Measurements from ENCODE around the gene FAM50A. TPM values are rescaled to one million over a fixed set of nuclear protein-coding genes. Genes with fewer than 3 reads are reported as not detected.

FAM50A gene
- total RNA-seq, 1 donor from 2014 or later, result 88.5 TPM

DNA sequence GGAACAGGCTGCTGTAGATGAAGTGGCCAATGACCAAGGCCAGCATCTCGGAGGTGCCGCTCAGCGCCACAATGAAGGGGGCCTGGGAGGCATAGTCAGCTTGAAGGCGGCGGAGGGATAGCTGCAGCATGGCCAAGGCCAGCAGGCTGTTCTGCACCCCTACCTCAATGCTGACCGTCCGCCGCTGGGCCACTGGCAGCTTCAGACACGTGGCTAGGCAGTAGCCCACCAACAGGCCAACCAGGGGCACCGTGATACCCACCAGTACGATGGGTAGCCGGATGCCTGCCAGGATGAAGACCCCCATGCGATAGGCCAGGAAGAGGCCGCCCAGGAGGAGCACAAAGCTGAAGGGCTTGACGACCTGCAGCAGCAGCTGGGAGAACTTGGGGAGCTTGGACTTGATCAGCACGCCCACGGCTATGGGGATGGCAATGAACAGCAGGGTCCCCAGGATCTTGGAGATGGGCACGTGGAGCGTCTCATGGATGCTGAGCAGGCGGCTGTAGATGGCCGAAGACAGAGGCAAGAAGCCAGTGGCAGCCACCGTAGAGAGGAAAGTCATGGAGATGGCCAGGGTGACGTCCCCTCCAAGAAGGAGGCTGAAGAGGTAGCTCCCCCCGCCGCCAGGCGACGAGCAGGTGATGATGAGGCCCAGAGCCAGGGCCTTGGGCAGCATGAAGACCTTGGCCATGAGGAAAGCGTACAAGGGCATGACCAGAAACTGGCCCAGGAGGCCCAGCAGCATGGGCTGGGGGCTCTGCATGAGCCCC lies 43.8 kb downstream of the FAM50A start:
- Histone ChIP-seq H3K27me3 (ENCODE audit: control insufficient read depth, insufficient read depth, low read length) (no peaks in the 10 kb centered on the region), H3K36me3 (ENCODE audit: control insufficient read depth, insufficient read depth, low read length) (peaks cover 8% of the 10 kb centered on the region), H3K4me3 (ENCODE audit: low read depth, low read length) (no peak overlapping the region)
- TF ChIP-seq, protein P1, sequence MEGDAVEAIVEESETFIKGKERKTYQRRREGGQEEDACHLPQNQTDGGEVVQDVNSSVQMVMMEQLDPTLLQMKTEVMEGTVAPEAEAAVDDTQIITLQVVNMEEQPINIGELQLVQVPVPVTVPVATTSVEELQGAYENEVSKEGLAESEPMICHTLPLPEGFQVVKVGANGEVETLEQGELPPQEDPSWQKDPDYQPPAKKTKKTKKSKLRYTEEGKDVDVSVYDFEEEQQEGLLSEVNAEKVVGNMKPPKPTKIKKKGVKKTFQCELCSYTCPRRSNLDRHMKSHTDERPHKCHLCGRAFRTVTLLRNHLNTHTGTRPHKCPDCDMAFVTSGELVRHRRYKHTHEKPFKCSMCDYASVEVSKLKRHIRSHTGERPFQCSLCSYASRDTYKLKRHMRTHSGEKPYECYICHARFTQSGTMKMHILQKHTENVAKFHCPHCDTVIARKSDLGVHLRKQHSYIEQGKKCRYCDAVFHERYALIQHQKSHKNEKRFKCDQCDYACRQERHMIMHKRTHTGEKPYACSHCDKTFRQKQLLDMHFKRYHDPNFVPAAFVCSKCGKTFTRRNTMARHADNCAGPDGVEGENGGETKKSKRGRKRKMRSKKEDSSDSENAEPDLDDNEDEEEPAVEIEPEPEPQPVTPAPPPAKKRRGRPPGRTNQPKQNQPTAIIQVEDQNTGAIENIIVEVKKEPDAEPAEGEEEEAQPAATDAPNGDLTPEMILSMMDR (IDR thresholded peaks at IDR 0.05; ENCODE audit: insufficient read depth, low read length, severe bottlenecking), result no peak
- FAIRE-seq, result no peak
- no peak for DNase-seq (ENCODE audit: low read depth)

DNA sequence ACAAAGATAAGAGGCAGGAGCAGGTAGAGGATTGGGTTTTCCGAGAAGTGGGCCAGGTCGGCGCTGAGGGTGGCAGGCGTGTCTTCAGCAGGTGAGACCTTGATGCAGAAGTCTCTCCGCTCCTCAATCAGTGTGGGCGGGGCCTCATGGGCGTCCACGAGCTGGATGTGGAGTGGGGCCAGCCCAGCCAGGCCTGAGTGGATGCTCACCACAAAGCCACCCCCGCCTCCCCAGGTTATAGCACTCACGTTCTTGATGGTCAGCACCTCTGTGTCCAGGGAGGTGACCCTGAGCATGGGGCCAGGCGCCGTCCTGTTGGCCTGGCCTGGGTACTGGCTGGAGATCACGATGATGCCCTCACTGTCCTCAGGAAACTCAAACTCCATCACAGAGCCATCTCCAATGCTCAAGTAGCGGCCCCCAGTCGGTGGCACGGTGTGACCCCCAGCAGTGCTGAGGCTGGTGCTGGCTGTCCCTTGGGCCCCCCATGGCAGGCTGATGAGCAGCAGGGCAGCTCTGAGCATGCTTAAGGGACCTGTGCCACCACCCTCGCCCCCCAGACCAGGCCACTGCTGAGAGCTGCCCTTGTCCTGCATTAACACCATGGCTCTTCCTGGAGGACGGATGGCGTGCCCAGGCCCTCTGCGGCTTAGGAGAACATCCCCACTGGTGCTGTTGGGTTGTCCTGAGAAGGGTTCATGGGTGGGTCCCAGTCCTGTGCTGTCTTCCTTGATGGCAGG lies 44.6 kb downstream of the FAM50A start:
- H3K27me3 ChIP-seq (ENCODE audit: control insufficient read depth, insufficient read depth, low read length), result no peaks in the 10 kb centered on the region
- no peak for DNase-seq (ENCODE audit: low read depth)
- H3K36me3 ChIP-seq (ENCODE audit: control insufficient read depth, insufficient read depth, low read length), result peaks cover 8% of the 10 kb centered on the region
- H3K4me3 ChIP-seq (ENCODE audit: low read depth, low read length), result no peak overlapping the region
- FAIRE-seq, result no peak
- TF ChIP-seq, protein P1 (IDR thresholded peaks at IDR 0.05; ENCODE audit: insufficient read depth, low read length, severe bottlenecking), result no peak

DNA sequence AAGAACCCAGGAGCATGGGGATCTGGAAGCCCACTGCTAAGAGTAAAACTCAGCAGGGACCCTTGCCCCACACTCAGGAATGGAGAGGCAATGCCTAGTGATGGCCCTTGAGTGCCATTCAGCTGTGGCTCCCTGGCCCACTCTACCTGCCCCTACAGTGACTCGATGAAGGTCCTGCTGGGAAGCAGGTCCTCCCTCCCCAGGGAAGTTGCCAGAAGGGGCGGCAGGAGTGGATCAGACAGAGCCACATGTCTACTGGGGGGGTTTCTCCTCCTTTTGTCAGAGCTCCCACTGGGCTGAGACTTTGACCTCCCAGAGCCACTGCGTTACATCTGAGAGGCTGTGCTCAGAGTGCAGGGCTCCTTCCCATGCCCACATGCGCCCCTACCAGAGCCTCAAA lies 45.2 kb downstream of the FAM50A start:
- H3K27me3 ChIP-seq (ENCODE audit: control insufficient read depth, insufficient read depth, low read length), result no peaks in the 10 kb centered on the region
- FAIRE-seq (no peak), DNase-seq (ENCODE audit: low read depth) (no peak)
- H3K36me3 ChIP-seq (ENCODE audit: control insufficient read depth, insufficient read depth, low read length), result peaks cover 8% of the 10 kb centered on the region
- H3K4me3 ChIP-seq (ENCODE audit: low read depth, low read length), result peak overlapping the region; percentile 52
- TF ChIP-seq, protein P1 (IDR thresholded peaks at IDR 0.05; ENCODE audit: insufficient read depth, low read length, severe bottlenecking), result no peak

DNA sequence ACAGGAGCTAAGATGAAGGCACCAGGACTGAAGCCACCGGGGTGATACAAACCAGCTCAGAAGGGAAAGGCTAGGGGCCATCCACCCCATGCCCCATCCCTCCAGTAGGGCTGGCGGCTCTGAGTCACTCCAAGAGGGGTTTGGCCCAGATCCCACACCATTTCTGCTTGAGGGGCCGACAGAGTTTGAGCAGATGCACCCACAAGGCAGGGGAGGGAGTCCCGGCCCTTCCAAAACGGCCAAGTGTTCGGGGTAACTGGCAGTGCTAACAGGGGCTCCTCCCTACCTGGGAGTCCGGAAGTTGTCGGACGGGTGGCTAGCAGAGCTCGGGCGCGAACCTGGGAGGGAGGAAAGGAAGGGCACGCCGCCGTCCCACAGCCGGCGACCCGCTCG lies 46.1 kb downstream of the FAM50A start:
- FAIRE-seq (no peak), DNase-seq (ENCODE audit: low read depth) (peak; percentile 26)
- TF ChIP-seq, protein P1 (IDR thresholded peaks at IDR 0.05; ENCODE audit: insufficient read depth, low read length, severe bottlenecking), result no peak
- Histone ChIP-seq H3K36me3 (ENCODE audit: control insufficient read depth, insufficient read depth, low read length) (peaks cover 8% of the 10 kb centered on the region), H3K27me3 (ENCODE audit: control insufficient read depth, insufficient read depth, low read length) (no peaks in the 10 kb centered on the region), H3K4me3 (ENCODE audit: low read depth, low read length) (peak overlapping the region; percentile 52)

DNA sequence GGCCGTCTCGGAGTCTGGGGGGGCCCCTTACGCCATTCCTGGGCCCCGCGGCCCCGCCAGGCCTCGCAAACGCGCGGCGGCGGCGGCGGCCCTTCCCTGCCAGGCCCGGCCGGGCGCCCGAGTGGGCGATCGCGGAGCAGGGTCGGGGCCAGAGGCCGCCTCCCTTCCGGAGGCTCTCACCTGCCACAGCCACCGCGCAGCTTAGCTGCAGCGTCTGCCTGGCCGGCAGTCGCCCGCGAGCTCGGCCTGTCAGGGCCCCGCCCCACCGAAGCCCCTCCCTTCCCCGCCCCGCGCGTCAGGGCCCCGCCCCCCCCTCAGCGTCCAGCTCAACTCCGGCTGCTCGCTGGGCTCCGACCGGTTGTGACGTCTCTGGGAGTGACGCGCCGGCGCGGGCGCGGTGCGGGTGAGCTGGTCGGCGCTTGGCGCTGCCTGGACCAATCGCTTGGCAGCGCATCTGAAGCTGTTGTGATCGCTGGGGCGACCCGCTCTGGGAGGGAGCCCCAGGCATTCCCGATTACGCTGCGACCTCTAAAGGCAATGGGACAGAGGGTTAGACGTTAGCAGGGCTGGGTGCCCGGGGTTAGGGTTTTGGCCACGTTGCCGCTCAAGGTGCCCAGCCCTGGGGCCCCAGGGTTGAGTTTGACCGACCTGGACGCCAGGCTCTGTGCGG lies 46.6 kb downstream of the FAM50A start, which contains the start of gene SLC10A3:
Gene SLC10A3 (minus strand): TSS at position 216 of the 670 bp plus-strand sequence. CDS start 1,689 bp downstream, outside the sequence.
- FAIRE-seq, result no peak
- peaks cover 3% of the 10 kb centered on the region for H3K36me3 ChIP-seq (ENCODE audit: control insufficient read depth, insufficient read depth, low read length)

More for the DNA sequence above, 46.6 kb downstream of the FAM50A start, which contains the start of gene SLC10A3:
- Histone ChIP-seq H3K27me3 (ENCODE audit: control insufficient read depth, insufficient read depth, low read length) (no peaks in the 10 kb centered on the region), H3K4me3 (ENCODE audit: low read depth, low read length) (peak within 1 kb of the TSS; percentile 55)
- TF ChIP-seq, protein P1 (IDR thresholded peaks at IDR 0.05; ENCODE audit: insufficient read depth, low read length, severe bottlenecking), result no peak
- peak; percentile 84 for DNase-seq (ENCODE audit: low read depth)

All from bronchial epithelial cell (primary cell).